IMR-90 (cell line): ENCODE results near the gene LIN7B. TPM values are rescaled to one million over a fixed set of nuclear protein-coding genes. Genes with fewer than 3 reads are reported as not detected.

Experiments
- ATAC-seq: fragments of 200-7000 bp; cut with Tn5 transposase; 2 replicates; pipeline ENCODE4 v1.9.1; 2020; ENCODE audit warnings: low read depth, mild to moderate bottlenecking, moderate library complexity
- BruUV-seq: library from RNA; stranded (reverse); fragments of 400-500 nt; replicated peaks from 2 replicates; lab custom pipeline; 2021; lab: Mats Ljungman, UMichigan
- CTCF ChIA-PET: fragments of 300-600 bp; formaldehyde crosslinking; extraction: SDS; loops from one replicate; lab custom pipeline; 2021; ENCODE audit warnings: antibody characterized with exemption; lab: Yijun Ruan, JAX
- POLR2A ChIA-PET: fragments of 300-600 bp; sonication (Branson Sonifier 250); formaldehyde crosslinking; loops from one replicate; lab custom pipeline; 2022; ENCODE audit warnings: antibody characterized with exemption; ENCODE audit not compliant: unreplicated experiment; lab: Charles Lee
- DNase-seq: peaks from one replicate; pipeline ENCODE4 v3.0.0; 2013
- H2AFZ ChIP-seq: replicated peaks from 2 replicates; pipeline ENCODE3; 2013; ENCODE audit warnings: low read length, mild to moderate bottlenecking; ENCODE audit not compliant: poor library complexity
- H2AK5ac ChIP-seq: 2 replicates; pipeline ENCODE4 v1.6.1; 2013; ENCODE audit warnings: low read depth, low read length, inconsistent platforms
- H2AK9ac ChIP-seq: replicated peaks from 2 replicates; pipeline ENCODE3; 2013; ENCODE audit warnings: mild to moderate bottlenecking, low read depth, low read length, moderate library complexity; ENCODE audit not compliant: poor library complexity
- H2BK120ac ChIP-seq: 2 replicates; pipeline ENCODE4 v1.6.1; 2013; ENCODE audit warnings: low read depth, low read length, inconsistent platforms
- H2BK15ac ChIP-seq: 3 replicates; pipeline ENCODE4 v1.6.1; 2013; ENCODE audit warnings: low read depth, low read length, inconsistent platforms
- H2BK20ac ChIP-seq: 2 replicates; pipeline ENCODE4 v1.6.1; 2013; ENCODE audit warnings: low read depth, mild to moderate bottlenecking, inconsistent platforms, low read length, moderate library complexity
- H2BK5ac ChIP-seq: 2 replicates; pipeline ENCODE4 v1.6.1; 2013; ENCODE audit warnings: mild to moderate bottlenecking, low read depth, low read length, inconsistent platforms; ENCODE audit not compliant: poor library complexity, severe bottlenecking
- H3K14ac ChIP-seq: replicated peaks from 2 replicates; pipeline ENCODE4 v1.6.1; 2013; ENCODE audit warnings: low read depth, low read length, inconsistent platforms
- H3K18ac ChIP-seq: 2 replicates; pipeline ENCODE4 v1.6.1; 2013; ENCODE audit warnings: low read depth, low read length, control low read depth
- H3K23ac ChIP-seq: 2 replicates; pipeline ENCODE4 v1.6.1; 2013; ENCODE audit warnings: low read depth, low read length, inconsistent platforms
- H3K27ac ChIP-seq: 2 replicates; pipeline ENCODE4 v1.5.1; 2013; ENCODE audit warnings: mild to moderate bottlenecking, control low read depth, low read length; ENCODE audit not compliant: insufficient read depth
- H3K27me3 ChIP-seq: 2 replicates; pipeline ENCODE4 v1.6.1; 2013; ENCODE audit warnings: low read length; ENCODE audit not compliant: control insufficient read depth, insufficient read depth
- H3K36me3 ChIP-seq: 2 replicates; pipeline ENCODE4 v1.6.1; 2013; ENCODE audit warnings: low read length, mixed read lengths; ENCODE audit not compliant: control insufficient read depth, insufficient read depth
- H3K4ac ChIP-seq: 2 replicates; pipeline ENCODE4 v1.6.1; 2013; ENCODE audit warnings: low read depth, low read length, inconsistent platforms
- H3K4me1 ChIP-seq: 2 replicates; pipeline ENCODE4 v1.6.1; 2013; ENCODE audit warnings: low read length, mixed read lengths; ENCODE audit not compliant: control insufficient read depth, insufficient read depth
- H3K4me2 ChIP-seq: 2 replicates; pipeline ENCODE4 v1.6.1; 2013; ENCODE audit warnings: low read depth, mild to moderate bottlenecking, control low read depth, low read length, moderate library complexity
- H3K4me3 ChIP-seq: 2 replicates; pipeline ENCODE4 v1.5.1; 2013; ENCODE audit warnings: low read depth, mild to moderate bottlenecking, control low read depth, low read length, moderate library complexity; ENCODE audit not compliant: insufficient read depth
- H3K56ac ChIP-seq: 2 replicates; pipeline ENCODE4 v1.6.1; 2013; ENCODE audit warnings: low read length, inconsistent platforms; ENCODE audit not compliant: insufficient read depth; ENCODE audit errors: extremely low read depth
- H3K79me1 ChIP-seq, 2 experiments: 2 replicates each; pipeline ENCODE4 v1.6.1; 2013; ENCODE audit warnings: low read length in 2 of 2, inconsistent platforms in 1 of 2, low read depth in 1 of 2
- H3K9ac ChIP-seq: 2 replicates; pipeline ENCODE4 v1.6.1; 2013; ENCODE audit warnings: low read depth, low read length, control low read depth
- H3K9me1 ChIP-seq: 2 replicates; pipeline ENCODE4 v1.6.1; 2013; ENCODE audit warnings: low read length, inconsistent platforms; ENCODE audit not compliant: insufficient read depth
- H3K9me3 ChIP-seq: 2 replicates; pipeline ENCODE4 v1.6.1; 2013; ENCODE audit warnings: low read length; ENCODE audit not compliant: control insufficient read depth, insufficient read depth
- H4K20me1 ChIP-seq: 2 replicates; pipeline ENCODE4 v1.6.1; 2013; ENCODE audit warnings: low read length, inconsistent platforms; ENCODE audit not compliant: insufficient read depth
- H4K5ac ChIP-seq: 2 replicates; pipeline ENCODE4 v1.6.1; 2013; ENCODE audit warnings: mild to moderate bottlenecking, low read depth, low read length, control low read depth
- H4K8ac ChIP-seq, 2 experiments: 2 replicates each; pipeline ENCODE4 v1.6.1; 2013; ENCODE audit warnings: low read depth in 2 of 2, low read length in 2 of 2, control low read depth in 1 of 2, inconsistent platforms in 1 of 2
- H4K91ac ChIP-seq: 2 replicates; pipeline ENCODE4 v1.6.1; 2013; ENCODE audit warnings: low read depth, low read length, inconsistent platforms; ENCODE audit not compliant: insufficient read depth
- BHLHE40 ChIP-seq: fragments of 150-350 bp; IDR thresholded peaks from 2 replicates; pipeline ENCODE4 v1.6.1; 2016; ENCODE audit warnings: mild to moderate bottlenecking, low read depth, low read length
- FOS ChIP-seq: fragments of 150-350 bp; IDR thresholded peaks from 2 replicates; pipeline ENCODE4 v1.6.1; 2016; ENCODE audit warnings: low read depth, low read length
- SMC3 ChIP-seq: fragments of 150-350 bp; IDR thresholded peaks from 2 replicates; pipeline ENCODE4 v1.6.1; 2016; ENCODE audit warnings: low read depth, mild to moderate bottlenecking, antibody characterized with exemption, low read length, moderate library complexity
- WGBS, 2 experiments: methylation state at CpG; one replicate each; pipeline versions ENCODE4 v1.1.5 to v1.1.7; 2013; ENCODE audit warnings: missing lambda C conversion rate in 2 of 2; ENCODE audit not compliant: insufficient read length in 1 of 2; ENCODE audit errors: extremely low coverage in 2 of 2; 5-methylcytosine and 5-hydroxymethylcytosine counted together
- dilution Hi-C: fragments of 300-500 bp; cut with HindIII; formaldehyde crosslinking; loops from one replicate; pipeline ENCODE4 v1.14.3; 2018; ENCODE audit warnings: low sequenced_read_pairs; ENCODE audit not compliant: unreplicated experiment
- in situ Hi-C: fragments of 300-500 bp; cut with MboI; formaldehyde crosslinking; loops from 3 replicates; pipeline ENCODE4 v1.14.3; 2019; ENCODE audit warnings: low sequenced_read_pairs, inconsistent platforms, mixed read lengths
- intact Hi-C: fragments of 100-400 bp; cut with micrococcal nuclease; formaldehyde crosslinking; loops from 2 replicates; pipeline ENCODE4 v1.10.0; 2022
- polyA plus RNA-seq, 3 experiments: library from polyadenylated mRNA; depleted of rRNA; stranded (reverse); fragments of >200 nt; gene quantifications; 2 replicates each; pipeline ENCODE4 v1.2.3, GENCODE V29; 2012; ENCODE audit warnings: low replicate concordance in 1 of 3
- total RNA-seq: library from RNA; depleted of rRNA; stranded (reverse); fragments of >200 nt; gene quantifications from 2 replicates; pipeline ENCODE4 v1.2.3, GENCODE V29; 2012

The LIN7B gene
- total and polyA plus RNA-seq, 2 of the 4 experiments (the other 2 are of a cell fraction), result 3.8 to 8.0 TPM

DNA sequence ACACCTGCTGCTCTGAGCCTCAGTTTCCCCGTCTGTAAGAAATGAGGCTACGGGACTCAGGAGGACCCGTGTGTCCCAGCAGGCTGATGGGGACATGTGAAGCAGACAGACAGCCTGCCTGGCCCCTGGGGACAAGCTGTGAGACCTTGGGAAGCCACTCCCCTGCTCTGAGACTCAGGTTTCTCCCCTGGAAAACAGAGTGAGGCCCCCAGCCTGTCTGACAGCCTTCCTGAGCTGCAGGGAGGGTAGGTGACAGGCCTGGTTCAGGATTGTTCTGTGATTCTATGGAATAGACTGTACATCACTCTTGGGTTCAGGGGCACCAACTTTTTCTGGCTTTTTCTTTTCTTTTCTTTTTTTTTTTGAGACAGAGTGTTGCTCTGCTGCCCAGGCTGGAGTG is 46.6 kb upstream of the LIN7B start:
- Histone ChIP-seq H4K8ac (no peak overlapping the region), H3K23ac (no peak overlapping the region), H3K56ac (no peak overlapping the region), H2AK5ac (no peak overlapping the region), H3K4me1 (peaks cover 2% of the 10 kb centered on the region; the same call in 1 of the 2 replicates), H3K79me1 (no peaks in the 10 kb centered on the region), H3K18ac (no peak overlapping the region), H3K9me3 (peaks cover 18% of the 10 kb centered on the region), H2BK20ac (no peak overlapping the region), H3K4ac (no peak overlapping the region), H4K91ac (no peak overlapping the region), H2BK5ac (no peak overlapping the region), H3K36me3 (no peaks in the 10 kb centered on the region), H3K4me2 (no peak overlapping the region), H4K5ac (no peak overlapping the region), H3K9me1 (no peaks in the 10 kb centered on the region), H2BK120ac (no peak overlapping the region), H2AK9ac (no peak overlapping the region), H3K27me3 (peaks cover 59% of the 10 kb centered on the region), H2BK15ac (no peak overlapping the region), H3K27ac (no peak overlapping the region), H3K14ac (no peak overlapping the region), H4K20me1 (no peaks in the 10 kb centered on the region), H2AFZ (no peak overlapping the region), H3K4me3 (no peak overlapping the region), H3K9ac (no peak overlapping the region)
- TF ChIP-seq SMC3 (no peak), BHLHE40 (no peak), FOS (no peak)
- no peak for ATAC-seq
- in situ Hi-C loops (no loop called here), intact Hi-C loops (no loop called here), dilution Hi-C loops (no loop called here)
- DNase-seq, result no peak
- ChIA-PET CTCF (no interaction called here), POLR2A (no interaction called here)
- WGBS, 2 experiments, result 50% methylated on average over 1 of the region's 3 CpGs; no CpG with 5 or more reads in 1 of the 2 experiments
- no TSS peak for BruUV-seq
